SU-DHL-6 (cell line): ENCODE data around the gene CALN1.

Source experiments
- EZH2phosphoT487 ChIP-seq: fragments of 200-600 bp; sonication (generic), shearing (Covaris generic); conservative IDR thresholded peaks from 2 replicates; pipeline ENCODE4 v1.6.1; 2018; ENCODE audit warnings: mild to moderate bottlenecking, antibody characterized with exemption, low read length, moderate library complexity, mixed read lengths
- TF ChIP-seq, protein P1 (sequence below): fragments of 200-600 bp; sonication (generic); IDR thresholded peaks from one replicate; pipeline ENCODE4 v1.5.1; 2017; ENCODE audit warnings: antibody characterized with exemption, mild to moderate bottlenecking, low read length, moderate library complexity; ENCODE audit not compliant: insufficient read depth, poor library complexity, severe bottlenecking

DNA sequence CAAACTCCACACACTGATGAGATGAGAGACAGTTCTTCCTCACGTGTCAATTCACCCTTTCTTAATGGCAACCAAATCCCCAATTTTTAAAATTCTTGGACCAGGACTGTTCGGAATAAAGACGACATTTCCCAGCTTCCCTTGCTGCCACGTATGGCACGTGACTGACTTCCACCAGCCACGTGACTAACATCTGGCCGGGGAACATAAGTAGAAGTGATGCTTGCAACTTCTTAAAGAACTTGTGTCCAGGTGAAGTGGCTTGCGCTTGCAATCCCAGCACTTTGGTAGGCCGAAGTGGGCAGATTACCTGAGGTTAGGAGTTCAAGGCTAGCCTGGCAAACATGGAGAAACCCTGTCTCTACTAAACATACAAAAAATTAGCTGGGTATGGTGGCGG lies 405.1 kb downstream of the CALN1 start:
- TF ChIP-seq, protein P1, sequence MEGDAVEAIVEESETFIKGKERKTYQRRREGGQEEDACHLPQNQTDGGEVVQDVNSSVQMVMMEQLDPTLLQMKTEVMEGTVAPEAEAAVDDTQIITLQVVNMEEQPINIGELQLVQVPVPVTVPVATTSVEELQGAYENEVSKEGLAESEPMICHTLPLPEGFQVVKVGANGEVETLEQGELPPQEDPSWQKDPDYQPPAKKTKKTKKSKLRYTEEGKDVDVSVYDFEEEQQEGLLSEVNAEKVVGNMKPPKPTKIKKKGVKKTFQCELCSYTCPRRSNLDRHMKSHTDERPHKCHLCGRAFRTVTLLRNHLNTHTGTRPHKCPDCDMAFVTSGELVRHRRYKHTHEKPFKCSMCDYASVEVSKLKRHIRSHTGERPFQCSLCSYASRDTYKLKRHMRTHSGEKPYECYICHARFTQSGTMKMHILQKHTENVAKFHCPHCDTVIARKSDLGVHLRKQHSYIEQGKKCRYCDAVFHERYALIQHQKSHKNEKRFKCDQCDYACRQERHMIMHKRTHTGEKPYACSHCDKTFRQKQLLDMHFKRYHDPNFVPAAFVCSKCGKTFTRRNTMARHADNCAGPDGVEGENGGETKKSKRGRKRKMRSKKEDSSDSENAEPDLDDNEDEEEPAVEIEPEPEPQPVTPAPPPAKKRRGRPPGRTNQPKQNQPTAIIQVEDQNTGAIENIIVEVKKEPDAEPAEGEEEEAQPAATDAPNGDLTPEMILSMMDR, result no peak
- TF ChIP-seq EZH2phosphoT487, result no peak
